ENCODE data around the gene ADD3. TPM values are rescaled to one million over a fixed set of nuclear protein-coding genes. Genes with fewer than 3 reads are reported as not detected.

ADD3 gene
- total RNA-seq, 1 experiment from 2014 or later, result 86.7 TPM

DNA sequence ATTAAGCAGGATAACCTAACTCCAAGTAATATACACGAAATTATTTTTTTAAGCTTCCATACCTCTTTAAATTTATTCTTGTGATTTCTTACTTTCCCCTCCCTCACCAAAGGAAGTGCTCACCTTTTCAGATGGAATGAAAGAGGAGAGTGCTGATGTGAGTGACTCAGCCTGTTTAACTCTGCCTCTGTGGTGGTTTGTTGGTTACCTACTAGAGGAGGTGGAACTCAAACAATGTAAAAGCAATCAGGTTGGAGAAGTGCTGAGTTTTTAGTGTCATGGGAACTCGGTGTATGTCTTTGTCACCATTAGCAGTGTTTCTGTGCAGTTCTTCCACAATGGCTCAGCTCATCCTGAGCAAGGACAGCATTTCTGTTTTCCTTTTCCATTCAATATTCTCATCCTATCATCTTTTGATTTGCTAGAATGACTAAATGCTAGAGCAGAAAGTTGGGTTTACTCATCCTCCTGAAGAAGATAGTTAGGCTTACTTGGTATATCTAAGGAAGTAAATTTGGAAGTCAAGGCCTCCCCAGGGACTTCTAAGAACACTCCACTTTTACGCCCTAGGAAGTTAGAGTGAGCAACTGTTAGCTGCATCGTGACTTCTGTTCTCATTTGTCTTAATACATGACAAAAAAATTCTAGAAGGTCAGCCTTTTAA, 6.0 kb downstream of the ADD3 start (continued):
- TF ChIP-seq, protein P1, sequence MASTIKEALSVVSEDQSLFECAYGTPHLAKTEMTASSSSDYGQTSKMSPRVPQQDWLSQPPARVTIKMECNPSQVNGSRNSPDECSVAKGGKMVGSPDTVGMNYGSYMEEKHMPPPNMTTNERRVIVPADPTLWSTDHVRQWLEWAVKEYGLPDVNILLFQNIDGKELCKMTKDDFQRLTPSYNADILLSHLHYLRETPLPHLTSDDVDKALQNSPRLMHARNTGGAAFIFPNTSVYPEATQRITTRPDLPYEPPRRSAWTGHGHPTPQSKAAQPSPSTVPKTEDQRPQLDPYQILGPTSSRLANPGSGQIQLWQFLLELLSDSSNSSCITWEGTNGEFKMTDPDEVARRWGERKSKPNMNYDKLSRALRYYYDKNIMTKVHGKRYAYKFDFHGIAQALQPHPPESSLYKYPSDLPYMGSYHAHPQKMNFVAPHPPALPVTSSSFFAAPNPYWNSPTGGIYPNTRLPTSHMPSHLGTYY (CRISPR knock-in tag; IDR thresholded peaks at IDR 0.05), result no peak
- TF ChIP-seq CREM (CRISPR knock-in tag; IDR thresholded peaks at IDR 0.05) (no peak), ZNF396 (CRISPR knock-in tag; IDR thresholded peaks at IDR 0.05; ENCODE audit: borderline replicate concordance) (no peak), SMAD3 (CRISPR knock-in tag; IDR thresholded peaks at IDR 0.05; ENCODE audit: borderline replicate concordance) (no peak)
- TF ChIP-seq, protein P2, sequence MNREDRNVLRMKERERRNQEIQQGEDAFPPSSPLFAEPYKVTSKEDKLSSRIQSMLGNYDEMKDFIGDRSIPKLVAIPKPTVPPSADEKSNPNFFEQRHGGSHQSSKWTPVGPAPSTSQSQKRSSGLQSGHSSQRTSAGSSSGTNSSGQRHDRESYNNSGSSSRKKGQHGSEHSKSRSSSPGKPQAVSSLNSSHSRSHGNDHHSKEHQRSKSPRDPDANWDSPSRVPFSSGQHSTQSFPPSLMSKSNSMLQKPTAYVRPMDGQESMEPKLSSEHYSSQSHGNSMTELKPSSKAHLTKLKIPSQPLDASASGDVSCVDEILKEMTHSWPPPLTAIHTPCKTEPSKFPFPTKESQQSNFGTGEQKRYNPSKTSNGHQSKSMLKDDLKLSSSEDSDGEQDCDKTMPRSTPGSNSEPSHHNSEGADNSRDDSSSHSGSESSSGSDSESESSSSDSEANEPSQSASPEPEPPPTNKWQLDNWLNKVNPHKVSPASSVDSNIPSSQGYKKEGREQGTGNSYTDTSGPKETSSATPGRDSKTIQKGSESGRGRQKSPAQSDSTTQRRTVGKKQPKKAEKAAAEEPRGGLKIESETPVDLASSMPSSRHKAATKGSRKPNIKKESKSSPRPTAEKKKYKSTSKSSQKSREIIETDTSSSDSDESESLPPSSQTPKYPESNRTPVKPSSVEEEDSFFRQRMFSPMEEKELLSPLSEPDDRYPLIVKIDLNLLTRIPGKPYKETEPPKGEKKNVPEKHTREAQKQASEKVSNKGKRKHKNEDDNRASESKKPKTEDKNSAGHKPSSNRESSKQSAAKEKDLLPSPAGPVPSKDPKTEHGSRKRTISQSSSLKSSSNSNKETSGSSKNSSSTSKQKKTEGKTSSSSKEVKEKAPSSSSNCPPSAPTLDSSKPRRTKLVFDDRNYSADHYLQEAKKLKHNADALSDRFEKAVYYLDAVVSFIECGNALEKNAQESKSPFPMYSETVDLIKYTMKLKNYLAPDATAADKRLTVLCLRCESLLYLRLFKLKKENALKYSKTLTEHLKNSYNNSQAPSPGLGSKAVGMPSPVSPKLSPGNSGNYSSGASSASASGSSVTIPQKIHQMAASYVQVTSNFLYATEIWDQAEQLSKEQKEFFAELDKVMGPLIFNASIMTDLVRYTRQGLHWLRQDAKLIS (CRISPR knock-in tag; IDR thresholded peaks at IDR 0.05; ENCODE audit: borderline replicate concordance), result no peak

DNA sequence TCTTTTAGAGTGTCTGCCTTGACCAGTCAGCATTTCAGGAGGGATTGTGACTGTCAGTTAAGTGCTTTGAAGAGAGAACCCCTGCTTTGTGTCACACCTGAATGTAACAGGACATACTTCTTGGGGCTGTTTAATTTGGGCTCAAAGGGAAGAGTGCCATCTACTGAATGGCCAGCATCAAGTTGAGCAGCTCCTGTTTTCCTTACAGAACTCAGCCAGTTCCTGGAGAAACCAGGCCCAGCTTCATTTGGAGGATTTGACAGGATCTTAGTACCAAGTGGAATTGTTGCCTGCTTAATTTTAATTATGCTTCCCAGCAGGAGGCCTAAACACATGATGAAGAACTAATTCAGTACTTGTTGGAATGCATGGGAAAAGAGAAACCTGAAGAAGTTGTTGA, 8.3 kb downstream of the ADD3 start:
- ChIA-PET POLR2A (no interaction called here), CTCF (interaction anchor here (0.5 to 5.0 kb wide), 9 partner anchors 8 to 132 kb away, joined by 3 to 46 read pairs (median 3); partner anchors contain the start of gene ADD3)
- Mint-ChIP-seq H3K4me1 (peaks cover 48% of the 10 kb centered on the region), H3K9me3 (no peaks in the 10 kb centered on the region), H3K27me3 (ENCODE audit: low read depth) (no peaks in the 10 kb centered on the region), H3K27ac (peak overlapping the region; percentile 75), H3K4me3 (no peak overlapping the region), H3K36me3 (no peaks in the 10 kb centered on the region)
- no peak for DNase-seq (ENCODE audit: low spot score)
- ATAC-seq, result peak; percentile 85
- TF ChIP-seq TEAD1 (CRISPR knock-in tag; IDR thresholded peaks at IDR 0.05) (no peak), NR2C2 (CRISPR knock-in tag; IDR thresholded peaks at IDR 0.05) (no peak), KAT7 (CRISPR knock-in tag; IDR thresholded peaks at IDR 0.05; ENCODE audit: borderline replicate concordance) (no peak), ELF4 (CRISPR knock-in tag; IDR thresholded peaks at IDR 0.05; ENCODE audit: low read depth) (no peak), ZBTB21 (CRISPR knock-in tag; IDR thresholded peaks at IDR 0.05; ENCODE audit: borderline replicate concordance) (no peak), PRRX2 (CRISPR knock-in tag; IDR thresholded peaks at IDR 0.05) (no peak), RELA (CRISPR knock-in tag; IDR thresholded peaks at IDR 0.05; ENCODE audit: borderline replicate concordance) (no peak), ZNF671 (CRISPR knock-in tag; IDR thresholded peaks at IDR 0.05) (no peak), ZNF232 (CRISPR knock-in tag; IDR thresholded peaks at IDR 0.05) (no peak)
- TF ChIP-seq, protein P1 (CRISPR knock-in tag; IDR thresholded peaks at IDR 0.05), result no peak
- TF ChIP-seq, protein P3, sequence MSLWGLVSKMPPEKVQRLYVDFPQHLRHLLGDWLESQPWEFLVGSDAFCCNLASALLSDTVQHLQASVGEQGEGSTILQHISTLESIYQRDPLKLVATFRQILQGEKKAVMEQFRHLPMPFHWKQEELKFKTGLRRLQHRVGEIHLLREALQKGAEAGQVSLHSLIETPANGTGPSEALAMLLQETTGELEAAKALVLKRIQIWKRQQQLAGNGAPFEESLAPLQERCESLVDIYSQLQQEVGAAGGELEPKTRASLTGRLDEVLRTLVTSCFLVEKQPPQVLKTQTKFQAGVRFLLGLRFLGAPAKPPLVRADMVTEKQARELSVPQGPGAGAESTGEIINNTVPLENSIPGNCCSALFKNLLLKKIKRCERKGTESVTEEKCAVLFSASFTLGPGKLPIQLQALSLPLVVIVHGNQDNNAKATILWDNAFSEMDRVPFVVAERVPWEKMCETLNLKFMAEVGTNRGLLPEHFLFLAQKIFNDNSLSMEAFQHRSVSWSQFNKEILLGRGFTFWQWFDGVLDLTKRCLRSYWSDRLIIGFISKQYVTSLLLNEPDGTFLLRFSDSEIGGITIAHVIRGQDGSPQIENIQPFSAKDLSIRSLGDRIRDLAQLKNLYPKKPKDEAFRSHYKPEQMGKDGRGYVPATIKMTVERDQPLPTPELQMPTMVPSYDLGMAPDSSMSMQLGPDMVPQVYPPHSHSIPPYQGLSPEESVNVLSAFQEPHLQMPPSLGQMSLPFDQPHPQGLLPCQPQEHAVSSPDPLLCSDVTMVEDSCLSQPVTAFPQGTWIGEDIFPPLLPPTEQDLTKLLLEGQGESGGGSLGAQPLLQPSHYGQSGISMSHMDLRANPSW (CRISPR knock-in tag; conservative IDR thresholded peaks at IDR 0.05; ENCODE audit: low read depth), result no peak
- TF ChIP-seq, protein P4, sequence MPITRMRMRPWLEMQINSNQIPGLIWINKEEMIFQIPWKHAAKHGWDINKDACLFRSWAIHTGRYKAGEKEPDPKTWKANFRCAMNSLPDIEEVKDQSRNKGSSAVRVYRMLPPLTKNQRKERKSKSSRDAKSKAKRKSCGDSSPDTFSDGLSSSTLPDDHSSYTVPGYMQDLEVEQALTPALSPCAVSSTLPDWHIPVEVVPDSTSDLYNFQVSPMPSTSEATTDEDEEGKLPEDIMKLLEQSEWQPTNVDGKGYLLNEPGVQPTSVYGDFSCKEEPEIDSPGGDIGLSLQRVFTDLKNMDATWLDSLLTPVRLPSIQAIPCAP (CRISPR knock-in tag; IDR thresholded peaks at IDR 0.05), result no peak
- TF ChIP-seq, protein P5, sequence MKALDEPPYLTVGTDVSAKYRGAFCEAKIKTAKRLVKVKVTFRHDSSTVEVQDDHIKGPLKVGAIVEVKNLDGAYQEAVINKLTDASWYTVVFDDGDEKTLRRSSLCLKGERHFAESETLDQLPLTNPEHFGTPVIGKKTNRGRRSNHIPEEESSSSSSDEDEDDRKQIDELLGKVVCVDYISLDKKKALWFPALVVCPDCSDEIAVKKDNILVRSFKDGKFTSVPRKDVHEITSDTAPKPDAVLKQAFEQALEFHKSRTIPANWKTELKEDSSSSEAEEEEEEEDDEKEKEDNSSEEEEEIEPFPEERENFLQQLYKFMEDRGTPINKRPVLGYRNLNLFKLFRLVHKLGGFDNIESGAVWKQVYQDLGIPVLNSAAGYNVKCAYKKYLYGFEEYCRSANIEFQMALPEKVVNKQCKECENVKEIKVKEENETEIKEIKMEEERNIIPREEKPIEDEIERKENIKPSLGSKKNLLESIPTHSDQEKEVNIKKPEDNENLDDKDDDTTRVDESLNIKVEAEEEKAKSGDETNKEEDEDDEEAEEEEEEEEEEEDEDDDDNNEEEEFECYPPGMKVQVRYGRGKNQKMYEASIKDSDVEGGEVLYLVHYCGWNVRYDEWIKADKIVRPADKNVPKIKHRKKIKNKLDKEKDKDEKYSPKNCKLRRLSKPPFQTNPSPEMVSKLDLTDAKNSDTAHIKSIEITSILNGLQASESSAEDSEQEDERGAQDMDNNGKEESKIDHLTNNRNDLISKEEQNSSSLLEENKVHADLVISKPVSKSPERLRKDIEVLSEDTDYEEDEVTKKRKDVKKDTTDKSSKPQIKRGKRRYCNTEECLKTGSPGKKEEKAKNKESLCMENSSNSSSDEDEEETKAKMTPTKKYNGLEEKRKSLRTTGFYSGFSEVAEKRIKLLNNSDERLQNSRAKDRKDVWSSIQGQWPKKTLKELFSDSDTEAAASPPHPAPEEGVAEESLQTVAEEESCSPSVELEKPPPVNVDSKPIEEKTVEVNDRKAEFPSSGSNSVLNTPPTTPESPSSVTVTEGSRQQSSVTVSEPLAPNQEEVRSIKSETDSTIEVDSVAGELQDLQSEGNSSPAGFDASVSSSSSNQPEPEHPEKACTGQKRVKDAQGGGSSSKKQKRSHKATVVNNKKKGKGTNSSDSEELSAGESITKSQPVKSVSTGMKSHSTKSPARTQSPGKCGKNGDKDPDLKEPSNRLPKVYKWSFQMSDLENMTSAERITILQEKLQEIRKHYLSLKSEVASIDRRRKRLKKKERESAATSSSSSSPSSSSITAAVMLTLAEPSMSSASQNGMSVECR (CRISPR knock-in tag; IDR thresholded peaks at IDR 0.05; ENCODE audit: borderline replicate concordance), result no peak
- TF ChIP-seq, protein P6, sequence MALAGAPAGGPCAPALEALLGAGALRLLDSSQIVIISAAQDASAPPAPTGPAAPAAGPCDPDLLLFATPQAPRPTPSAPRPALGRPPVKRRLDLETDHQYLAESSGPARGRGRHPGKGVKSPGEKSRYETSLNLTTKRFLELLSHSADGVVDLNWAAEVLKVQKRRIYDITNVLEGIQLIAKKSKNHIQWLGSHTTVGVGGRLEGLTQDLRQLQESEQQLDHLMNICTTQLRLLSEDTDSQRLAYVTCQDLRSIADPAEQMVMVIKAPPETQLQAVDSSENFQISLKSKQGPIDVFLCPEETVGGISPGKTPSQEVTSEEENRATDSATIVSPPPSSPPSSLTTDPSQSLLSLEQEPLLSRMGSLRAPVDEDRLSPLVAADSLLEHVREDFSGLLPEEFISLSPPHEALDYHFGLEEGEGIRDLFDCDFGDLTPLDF (CRISPR knock-in tag; IDR thresholded peaks at IDR 0.05), result no peak

Measured in WTC11 (cell line).